ENCODE results near the gene HNMT.

GRCh38 chr2:137983581-137983980 is 19.3 kb downstream of the HNMT start:
- no peak for TF ChIP-seq ZNF749 (CRISPR knock-in tag; IDR thresholded peaks at IDR 0.05; ENCODE audit: borderline replicate concordance)
- TF ChIP-seq CREM (IDR thresholded peaks at IDR 0.05) = no peak
- no peak for TF ChIP-seq CREM (CRISPR knock-in tag; IDR thresholded peaks at IDR 0.05)
- no peak for TF ChIP-seq MXI1 (IDR thresholded peaks at IDR 0.05; ENCODE audit: borderline replicate concordance, low read depth, low read length)
- no peak for TF ChIP-seq JUND (CRISPR knock-in tag; IDR thresholded peaks at IDR 0.05)
- no peak for TF ChIP-seq CBFB (CRISPR knock-in tag; IDR thresholded peaks at IDR 0.05)
- TF ChIP-seq, protein P1, sequence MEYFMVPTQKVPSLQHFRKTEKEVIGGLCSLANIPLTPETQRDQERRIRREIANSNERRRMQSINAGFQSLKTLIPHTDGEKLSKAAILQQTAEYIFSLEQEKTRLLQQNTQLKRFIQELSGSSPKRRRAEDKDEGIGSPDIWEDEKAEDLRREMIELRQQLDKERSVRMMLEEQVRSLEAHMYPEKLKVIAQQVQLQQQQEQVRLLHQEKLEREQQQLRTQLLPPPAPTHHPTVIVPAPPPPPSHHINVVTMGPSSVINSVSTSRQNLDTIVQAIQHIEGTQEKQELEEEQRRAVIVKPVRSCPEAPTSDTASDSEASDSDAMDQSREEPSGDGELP (IDR thresholded peaks at IDR 0.05; ENCODE audit: borderline replicate concordance, low read depth) = no peak
- no peak for TF ChIP-seq E2F1 (CRISPR knock-in tag; IDR thresholded peaks at IDR 0.05)
- TF ChIP-seq TOE1 (CRISPR knock-in tag; IDR thresholded peaks at IDR 0.05) = no peak
- no peak for TF ChIP-seq HNRNPL (IDR thresholded peaks at IDR 0.05; ENCODE audit: low read depth, low read length)
- TF ChIP-seq GABPA (IDR thresholded peaks at IDR 0.05; ENCODE audit: low read depth, low read length) = no peak
- no peak for TF ChIP-seq GABPA (CRISPR knock-in tag; IDR thresholded peaks at IDR 0.05; ENCODE audit: low read depth)
- no peak for TF ChIP-seq MYC (CRISPR knock-in tag; IDR thresholded peaks at IDR 0.05; ENCODE audit: borderline replicate concordance)

All from HepG2 (cell line).